Gastroesophageal sphincter (tissue), 3 donors: Measurements from ENCODE around the gene ASF1A.

Experiments
- EP300 ChIP-seq: sonication (generic); formaldehyde crosslinking; IDR thresholded peaks from one replicate; pipeline ENCODE4 v1.6.1; 2017; ENCODE audit warnings: antibody characterized with exemption, mild to moderate bottlenecking
- POLR2A ChIP-seq, 2 donors: fragments of 450-650 bp; IDR thresholded peaks; one replicate each; pipeline ENCODE4 v1.6.1; 2017; ENCODE audit warnings: antibody characterized with exemption in 2 of 2, mild to moderate bottlenecking in 2 of 2, moderate library complexity in 1 of 2
- POLR2AphosphoS5 ChIP-seq: sonication (generic); formaldehyde crosslinking; IDR thresholded peaks from one replicate; pipeline ENCODE4 v1.6.1; 2017; ENCODE audit warnings: antibody characterized with exemption
- TF ChIP-seq, protein P1 (sequence below), 4 experiments: fragments of 200-600 bp in 2 of 4; fragments of 450-650 bp in 2 of 4; sonication (generic) in 1 of 4; IDR thresholded peaks; one replicate each; pipeline ENCODE4 v1.5.1; 2017 to 2019; ENCODE audit warnings: antibody characterized with exemption in 4 of 4, mild to moderate bottlenecking in 2 of 4, moderate library complexity in 2 of 4

DNA sequence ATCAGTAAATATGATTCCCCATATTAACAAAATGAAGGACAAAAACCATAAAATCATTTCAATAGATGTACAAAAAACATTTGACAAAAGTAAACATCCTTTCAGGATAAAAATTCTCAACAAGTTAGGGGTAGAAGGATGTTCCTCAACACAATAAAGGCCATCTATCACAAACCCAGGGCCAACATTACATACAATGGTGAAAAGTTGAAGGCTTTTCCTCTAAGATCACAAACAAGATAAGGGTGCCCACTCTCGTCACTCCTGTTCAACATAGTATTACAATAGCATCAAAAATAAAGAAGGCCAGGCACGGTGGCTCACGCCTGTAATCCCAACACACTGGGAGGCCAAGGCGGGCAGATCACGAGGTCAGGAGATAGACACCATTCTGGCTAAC lies 22.6 kb upstream of the ASF1A start:
- TF ChIP-seq, protein P1, sequence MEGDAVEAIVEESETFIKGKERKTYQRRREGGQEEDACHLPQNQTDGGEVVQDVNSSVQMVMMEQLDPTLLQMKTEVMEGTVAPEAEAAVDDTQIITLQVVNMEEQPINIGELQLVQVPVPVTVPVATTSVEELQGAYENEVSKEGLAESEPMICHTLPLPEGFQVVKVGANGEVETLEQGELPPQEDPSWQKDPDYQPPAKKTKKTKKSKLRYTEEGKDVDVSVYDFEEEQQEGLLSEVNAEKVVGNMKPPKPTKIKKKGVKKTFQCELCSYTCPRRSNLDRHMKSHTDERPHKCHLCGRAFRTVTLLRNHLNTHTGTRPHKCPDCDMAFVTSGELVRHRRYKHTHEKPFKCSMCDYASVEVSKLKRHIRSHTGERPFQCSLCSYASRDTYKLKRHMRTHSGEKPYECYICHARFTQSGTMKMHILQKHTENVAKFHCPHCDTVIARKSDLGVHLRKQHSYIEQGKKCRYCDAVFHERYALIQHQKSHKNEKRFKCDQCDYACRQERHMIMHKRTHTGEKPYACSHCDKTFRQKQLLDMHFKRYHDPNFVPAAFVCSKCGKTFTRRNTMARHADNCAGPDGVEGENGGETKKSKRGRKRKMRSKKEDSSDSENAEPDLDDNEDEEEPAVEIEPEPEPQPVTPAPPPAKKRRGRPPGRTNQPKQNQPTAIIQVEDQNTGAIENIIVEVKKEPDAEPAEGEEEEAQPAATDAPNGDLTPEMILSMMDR (IDR thresholded peaks at IDR 0.05) = no peak
- no peak for TF ChIP-seq POLR2A (IDR thresholded peaks at IDR 0.05)
- no peak for TF ChIP-seq POLR2AphosphoS5
- TF ChIP-seq EP300 = no peak
